ENCODE data around the gene MTHFD2L. TPM values are rescaled to one million over a fixed set of nuclear protein-coding genes. Genes with fewer than 3 reads are reported as not detected.
A peak's percentile ranks its signal among the peaks of the same experiment; 100 is the strongest.

MTHFD2L gene
- total RNA-seq, 1 experiment from 2014 or later = 9.4 TPM

DNA sequence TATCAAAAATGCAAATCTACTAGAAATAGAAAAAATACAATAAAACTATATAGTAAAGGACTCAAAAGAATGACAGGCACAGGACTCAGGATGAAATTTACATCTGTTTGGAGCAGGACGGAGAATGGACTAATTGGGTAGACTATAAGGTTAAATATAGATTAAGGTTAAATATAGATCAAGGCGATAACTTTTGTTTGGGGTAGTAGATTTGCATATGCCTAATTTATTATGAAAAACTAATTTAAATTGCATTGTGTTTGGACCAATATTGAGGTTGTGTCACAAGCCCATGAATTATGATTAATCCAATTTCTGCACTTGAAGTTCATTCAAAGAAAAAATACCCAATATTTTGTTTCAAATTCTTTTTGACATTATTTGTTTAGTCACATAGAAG is 31.0 kb downstream of the MTHFD2L start:
- no peak for ATAC-seq
- Mint-ChIP-seq H3K36me3 (no peaks in the 10 kb centered on the region), H3K27me3 (ENCODE audit: low read depth) (no peaks in the 10 kb centered on the region), H3K4me3 (no peak overlapping the region), H3K27ac (no peak overlapping the region), H3K9me3 (no peaks in the 10 kb centered on the region), H3K4me1 (peaks cover 7% of the 10 kb centered on the region)
- DNase-seq (ENCODE audit: low spot score) = no peak
- TF ChIP-seq ELF4 (CRISPR knock-in tag; IDR thresholded peaks at IDR 0.05; ENCODE audit: low read depth) = no peak
- TF ChIP-seq CBFB (CRISPR knock-in tag; IDR thresholded peaks at IDR 0.05; ENCODE audit: low read depth) = no peak
- TF ChIP-seq, protein P1, sequence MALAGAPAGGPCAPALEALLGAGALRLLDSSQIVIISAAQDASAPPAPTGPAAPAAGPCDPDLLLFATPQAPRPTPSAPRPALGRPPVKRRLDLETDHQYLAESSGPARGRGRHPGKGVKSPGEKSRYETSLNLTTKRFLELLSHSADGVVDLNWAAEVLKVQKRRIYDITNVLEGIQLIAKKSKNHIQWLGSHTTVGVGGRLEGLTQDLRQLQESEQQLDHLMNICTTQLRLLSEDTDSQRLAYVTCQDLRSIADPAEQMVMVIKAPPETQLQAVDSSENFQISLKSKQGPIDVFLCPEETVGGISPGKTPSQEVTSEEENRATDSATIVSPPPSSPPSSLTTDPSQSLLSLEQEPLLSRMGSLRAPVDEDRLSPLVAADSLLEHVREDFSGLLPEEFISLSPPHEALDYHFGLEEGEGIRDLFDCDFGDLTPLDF (CRISPR knock-in tag; IDR thresholded peaks at IDR 0.05) = no peak
- no peak for TF ChIP-seq OVOL2 (CRISPR knock-in tag; IDR thresholded peaks at IDR 0.05; ENCODE audit: borderline replicate concordance)
- TF ChIP-seq, protein P2, sequence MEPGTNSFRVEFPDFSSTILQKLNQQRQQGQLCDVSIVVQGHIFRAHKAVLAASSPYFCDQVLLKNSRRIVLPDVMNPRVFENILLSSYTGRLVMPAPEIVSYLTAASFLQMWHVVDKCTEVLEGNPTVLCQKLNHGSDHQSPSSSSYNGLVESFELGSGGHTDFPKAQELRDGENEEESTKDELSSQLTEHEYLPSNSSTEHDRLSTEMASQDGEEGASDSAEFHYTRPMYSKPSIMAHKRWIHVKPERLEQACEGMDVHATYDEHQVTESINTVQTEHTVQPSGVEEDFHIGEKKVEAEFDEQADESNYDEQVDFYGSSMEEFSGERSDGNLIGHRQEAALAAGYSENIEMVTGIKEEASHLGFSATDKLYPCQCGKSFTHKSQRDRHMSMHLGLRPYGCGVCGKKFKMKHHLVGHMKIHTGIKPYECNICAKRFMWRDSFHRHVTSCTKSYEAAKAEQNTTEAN (CRISPR knock-in tag; IDR thresholded peaks at IDR 0.05) = no peak
- TF ChIP-seq, protein P3, sequence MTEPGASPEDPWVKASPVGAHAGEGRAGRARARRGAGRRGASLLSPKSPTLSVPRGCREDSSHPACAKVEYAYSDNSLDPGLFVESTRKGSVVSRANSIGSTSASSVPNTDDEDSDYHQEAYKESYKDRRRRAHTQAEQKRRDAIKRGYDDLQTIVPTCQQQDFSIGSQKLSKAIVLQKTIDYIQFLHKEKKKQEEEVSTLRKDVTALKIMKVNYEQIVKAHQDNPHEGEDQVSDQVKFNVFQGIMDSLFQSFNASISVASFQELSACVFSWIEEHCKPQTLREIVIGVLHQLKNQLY (CRISPR knock-in tag; IDR thresholded peaks at IDR 0.05) = no peak
- TF ChIP-seq, protein P4, sequence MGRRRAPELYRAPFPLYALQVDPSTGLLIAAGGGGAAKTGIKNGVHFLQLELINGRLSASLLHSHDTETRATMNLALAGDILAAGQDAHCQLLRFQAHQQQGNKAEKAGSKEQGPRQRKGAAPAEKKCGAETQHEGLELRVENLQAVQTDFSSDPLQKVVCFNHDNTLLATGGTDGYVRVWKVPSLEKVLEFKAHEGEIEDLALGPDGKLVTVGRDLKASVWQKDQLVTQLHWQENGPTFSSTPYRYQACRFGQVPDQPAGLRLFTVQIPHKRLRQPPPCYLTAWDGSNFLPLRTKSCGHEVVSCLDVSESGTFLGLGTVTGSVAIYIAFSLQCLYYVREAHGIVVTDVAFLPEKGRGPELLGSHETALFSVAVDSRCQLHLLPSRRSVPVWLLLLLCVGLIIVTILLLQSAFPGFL (CRISPR knock-in tag; IDR thresholded peaks at IDR 0.05; ENCODE audit: borderline replicate concordance) = no peak
- no peak for TF ChIP-seq NR1H2 (CRISPR knock-in tag; IDR thresholded peaks at IDR 0.05)
- TF ChIP-seq, protein P5, sequence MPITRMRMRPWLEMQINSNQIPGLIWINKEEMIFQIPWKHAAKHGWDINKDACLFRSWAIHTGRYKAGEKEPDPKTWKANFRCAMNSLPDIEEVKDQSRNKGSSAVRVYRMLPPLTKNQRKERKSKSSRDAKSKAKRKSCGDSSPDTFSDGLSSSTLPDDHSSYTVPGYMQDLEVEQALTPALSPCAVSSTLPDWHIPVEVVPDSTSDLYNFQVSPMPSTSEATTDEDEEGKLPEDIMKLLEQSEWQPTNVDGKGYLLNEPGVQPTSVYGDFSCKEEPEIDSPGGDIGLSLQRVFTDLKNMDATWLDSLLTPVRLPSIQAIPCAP (CRISPR knock-in tag; IDR thresholded peaks at IDR 0.05) = no peak
- TF ChIP-seq, protein P6, sequence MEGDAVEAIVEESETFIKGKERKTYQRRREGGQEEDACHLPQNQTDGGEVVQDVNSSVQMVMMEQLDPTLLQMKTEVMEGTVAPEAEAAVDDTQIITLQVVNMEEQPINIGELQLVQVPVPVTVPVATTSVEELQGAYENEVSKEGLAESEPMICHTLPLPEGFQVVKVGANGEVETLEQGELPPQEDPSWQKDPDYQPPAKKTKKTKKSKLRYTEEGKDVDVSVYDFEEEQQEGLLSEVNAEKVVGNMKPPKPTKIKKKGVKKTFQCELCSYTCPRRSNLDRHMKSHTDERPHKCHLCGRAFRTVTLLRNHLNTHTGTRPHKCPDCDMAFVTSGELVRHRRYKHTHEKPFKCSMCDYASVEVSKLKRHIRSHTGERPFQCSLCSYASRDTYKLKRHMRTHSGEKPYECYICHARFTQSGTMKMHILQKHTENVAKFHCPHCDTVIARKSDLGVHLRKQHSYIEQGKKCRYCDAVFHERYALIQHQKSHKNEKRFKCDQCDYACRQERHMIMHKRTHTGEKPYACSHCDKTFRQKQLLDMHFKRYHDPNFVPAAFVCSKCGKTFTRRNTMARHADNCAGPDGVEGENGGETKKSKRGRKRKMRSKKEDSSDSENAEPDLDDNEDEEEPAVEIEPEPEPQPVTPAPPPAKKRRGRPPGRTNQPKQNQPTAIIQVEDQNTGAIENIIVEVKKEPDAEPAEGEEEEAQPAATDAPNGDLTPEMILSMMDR (IDR thresholded peaks at IDR 0.05) = no peak
- CTCF ChIA-PET = interaction anchor here (0.6 to 1.6 kb wide), 40 partner anchors 9 to 705 kb away, joined by 3 to 20 read pairs (median 4); partner anchors contain the start of genes CXCL5 and EPGN
- POLR2A ChIA-PET = interaction anchor here (0.7 kb wide), 1 partner anchor 9 kb away, joined by 7 read pairs; no protein-coding TSS in a partner anchor

DNA sequence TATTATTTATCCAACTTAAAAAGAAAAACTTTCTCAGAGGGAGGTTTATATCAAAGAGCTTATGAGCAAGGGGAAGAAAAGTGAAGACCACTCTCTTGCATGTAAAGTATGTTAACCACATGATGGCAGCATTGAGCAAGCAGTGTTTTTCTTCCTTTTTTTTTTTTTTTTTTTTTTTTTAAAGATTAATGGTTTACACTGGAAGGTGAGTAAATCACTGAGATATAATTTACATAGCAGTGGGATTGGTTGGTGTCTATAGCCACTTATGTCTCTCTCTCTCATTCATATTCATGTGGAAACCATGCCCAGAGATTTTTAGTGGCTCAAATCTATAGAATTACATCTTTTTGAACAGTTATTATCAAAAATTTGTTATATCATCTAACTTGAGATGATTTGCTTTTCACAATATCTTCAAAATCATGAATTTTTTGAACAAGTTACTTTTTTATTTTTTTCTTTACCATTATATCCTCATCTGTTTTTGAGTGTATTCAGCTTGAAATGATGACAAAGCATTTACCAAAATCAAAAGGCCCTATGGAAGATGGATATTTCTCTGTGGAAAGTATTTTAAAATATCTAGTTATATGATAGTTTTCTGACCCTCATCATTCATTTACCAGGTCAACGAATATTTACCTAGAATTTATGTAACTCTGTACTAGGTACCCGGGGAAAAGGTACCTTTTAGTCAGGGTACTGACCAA is 31.6 kb downstream of the MTHFD2L start:
- H3K27me3 Mint-ChIP-seq (ENCODE audit: low read depth) = no peaks in the 10 kb centered on the region
- H3K9me3 Mint-ChIP-seq = no peaks in the 10 kb centered on the region
- TF ChIP-seq ZNF138 (CRISPR knock-in tag; conservative IDR thresholded peaks at IDR 0.05) (no peak), TEAD1 (CRISPR knock-in tag; IDR thresholded peaks at IDR 0.05) (no peak), JAZF1 (CRISPR knock-in tag; IDR thresholded peaks at IDR 0.05) (no peak), SOX15 (CRISPR knock-in tag; IDR thresholded peaks at IDR 0.05) (no peak)
- TF ChIP-seq, protein P7, sequence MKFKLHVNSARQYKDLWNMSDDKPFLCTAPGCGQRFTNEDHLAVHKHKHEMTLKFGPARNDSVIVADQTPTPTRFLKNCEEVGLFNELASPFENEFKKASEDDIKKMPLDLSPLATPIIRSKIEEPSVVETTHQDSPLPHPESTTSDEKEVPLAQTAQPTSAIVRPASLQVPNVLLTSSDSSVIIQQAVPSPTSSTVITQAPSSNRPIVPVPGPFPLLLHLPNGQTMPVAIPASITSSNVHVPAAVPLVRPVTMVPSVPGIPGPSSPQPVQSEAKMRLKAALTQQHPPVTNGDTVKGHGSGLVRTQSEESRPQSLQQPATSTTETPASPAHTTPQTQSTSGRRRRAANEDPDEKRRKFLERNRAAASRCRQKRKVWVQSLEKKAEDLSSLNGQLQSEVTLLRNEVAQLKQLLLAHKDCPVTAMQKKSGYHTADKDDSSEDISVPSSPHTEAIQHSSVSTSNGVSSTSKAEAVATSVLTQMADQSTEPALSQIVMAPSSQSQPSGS (CRISPR knock-in tag; IDR thresholded peaks at IDR 0.05; ENCODE audit: borderline replicate concordance, low read depth) = no peak
- TF ChIP-seq, protein P6 (IDR thresholded peaks at IDR 0.05) = peak; percentile 18; the same call in 1 of the 2 replicates
- TF ChIP-seq, protein P8, sequence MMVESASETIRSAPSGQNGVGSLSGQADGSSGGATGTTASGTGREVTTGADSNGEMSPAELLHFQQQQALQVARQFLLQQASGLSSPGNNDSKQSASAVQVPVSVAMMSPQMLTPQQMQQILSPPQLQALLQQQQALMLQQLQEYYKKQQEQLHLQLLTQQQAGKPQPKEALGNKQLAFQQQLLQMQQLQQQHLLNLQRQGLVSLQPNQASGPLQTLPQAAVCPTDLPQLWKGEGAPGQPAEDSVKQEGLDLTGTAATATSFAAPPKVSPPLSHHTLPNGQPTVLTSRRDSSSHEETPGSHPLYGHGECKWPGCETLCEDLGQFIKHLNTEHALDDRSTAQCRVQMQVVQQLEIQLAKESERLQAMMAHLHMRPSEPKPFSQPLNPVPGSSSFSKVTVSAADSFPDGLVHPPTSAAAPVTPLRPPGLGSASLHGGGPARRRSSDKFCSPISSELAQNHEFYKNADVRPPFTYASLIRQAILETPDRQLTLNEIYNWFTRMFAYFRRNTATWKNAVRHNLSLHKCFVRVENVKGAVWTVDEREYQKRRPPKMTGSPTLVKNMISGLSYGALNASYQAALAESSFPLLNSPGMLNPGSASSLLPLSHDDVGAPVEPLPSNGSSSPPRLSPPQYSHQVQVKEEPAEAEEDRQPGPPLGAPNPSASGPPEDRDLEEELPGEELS (CRISPR knock-in tag; IDR thresholded peaks at IDR 0.05) = no peak
- H3K4me1 Mint-ChIP-seq = peaks cover 7% of the 10 kb centered on the region
- ATAC-seq (peak; percentile 64), DNase-seq (ENCODE audit: low spot score) (no peak)
- ChIA-PET POLR2A (interaction anchor here (0.7 kb wide), 1 partner anchor 8 kb away, joined by 7 read pairs; no protein-coding TSS in a partner anchor), CTCF (interaction anchor here (0.6 to 1.6 kb wide), 42 partner anchors 9 to 1137 kb away, joined by 3 to 20 read pairs (median 4); partner anchors contain the start of genes CXCL5 and EPGN)
- H3K4me3 Mint-ChIP-seq = no peak overlapping the region
- no peak overlapping the region for H3K27ac Mint-ChIP-seq
- no peaks in the 10 kb centered on the region for H3K36me3 Mint-ChIP-seq
